SK-N-MC (cell line): ENCODE results near the gene DLG5.
"Not testable (repeated sequence)": the region's sequence is repeated elsewhere in the genome, so short reads cannot be mapped to it uniquely, and the experiment has no call there.

Experiments
- DNase-seq: peaks from one replicate; pipeline ENCODE4 v3.0.0-alpha.2; 2011; ENCODE audit warnings: low read depth, low spot score
- H3K27ac ChIP-seq: fragments of 200-600 bp; sonication (generic); 2 replicates; pipeline ENCODE4 v1.5.1; 2016; ENCODE audit warnings: mixed run types
- H3K36me3 ChIP-seq: fragments of 200-600 bp; sonication (generic); 2 replicates; pipeline ENCODE4 v1.6.1; 2017; ENCODE audit warnings: antibody characterized with exemption, low read length, mixed read lengths; ENCODE audit not compliant: insufficient read depth
- H3K4me3 ChIP-seq: fragments of 200-600 bp; sonication (generic); 2 replicates; pipeline ENCODE4 v1.5.1; 2016
- H3K9ac ChIP-seq: fragments of 200-600 bp; sonication (generic); 2 replicates; pipeline ENCODE4 v1.8.0; 2017; ENCODE audit warnings: mixed run types, mixed read lengths; ENCODE audit not compliant: insufficient read length
- H3K9me3 ChIP-seq: fragments of 200-600 bp; sonication (generic); 2 replicates; pipeline ENCODE4 v1.6.1; 2017; ENCODE audit warnings: low read depth, mild to moderate bottlenecking, antibody characterized with exemption, low read length, moderate library complexity, mixed read lengths
- EZH2 ChIP-seq: fragments of 200-600 bp; sonication (generic); IDR thresholded peaks from one replicate; pipeline ENCODE4 v1.6.1; 2017; ENCODE audit warnings: antibody characterized with exemption
- FOXP2 ChIP-seq: optimal IDR thresholded peaks from 2 replicates; pipeline ENCODE3; 2011; ENCODE audit warnings: mild to moderate bottlenecking, moderate library complexity; ENCODE audit not compliant: insufficient read depth; ENCODE audit errors: extremely low read length, control extremely low read depth
- POLR2AphosphoS5 ChIP-seq: IDR thresholded peaks from 2 replicates; pipeline ENCODE4 v1.6.1; 2012; ENCODE audit warnings: mild to moderate bottlenecking, low read depth, low read length, borderline replicate concordance

DLG5 gene

GRCh38 chr10:77773631-77774426 is 152.7 kb downstream of the DLG5 start:
- DNase-seq = no peak
- Histone ChIP-seq H3K9ac (no peak overlapping the region), H3K4me3 (no peak overlapping the region), H3K9me3 (no peaks in the 10 kb centered on the region), H3K27ac (no peak overlapping the region), H3K36me3 (no peaks in the 10 kb centered on the region)
- TF ChIP-seq POLR2AphosphoS5 (no peak), EZH2 (no peak)

- not testable (repeated sequence) for H3K4me3 ChIP-seq, H3K9ac ChIP-seq, DNase-seq, H3K27ac ChIP-seq, H3K9me3 ChIP-seq, H3K36me3 ChIP-seq
Measured at GRCh38 chr10:77772852-77773600, 153.5 kb downstream of the DLG5 start.

- no peak for TF ChIP-seq EZH2
- no peak for TF ChIP-seq FOXP2
- TF ChIP-seq POLR2AphosphoS5 = no peak
- Histone ChIP-seq H3K4me3 (no peak overlapping the region), H3K9ac (no peak overlapping the region), H3K36me3 (no peaks in the 10 kb centered on the region), H3K27ac (no peak overlapping the region), H3K9me3 (no peaks in the 10 kb centered on the region)
- DNase-seq = no peak
Measured at GRCh38 chr10:77771851-77772250, 154.7 kb downstream of the DLG5 start.

- no peak for DNase-seq
- H3K36me3 ChIP-seq = no peaks in the 10 kb centered on the region
- no peak overlapping the region for H3K9ac ChIP-seq
- no peak for TF ChIP-seq FOXP2
- TF ChIP-seq EZH2 = no peak
- TF ChIP-seq POLR2AphosphoS5 = no peak
- no peaks in the 10 kb centered on the region for H3K9me3 ChIP-seq
- no peak overlapping the region for H3K27ac ChIP-seq
- H3K4me3 ChIP-seq = no peak overlapping the region
Measured at GRCh38 chr10:77771450-77771849, 155.1 kb downstream of the DLG5 start.

- Histone ChIP-seq H3K27ac (no peak overlapping the region), H3K9me3 (no peaks in the 10 kb centered on the region), H3K9ac (no peak overlapping the region), H3K4me3 (no peak overlapping the region), H3K36me3 (no peaks in the 10 kb centered on the region)
- TF ChIP-seq EZH2 = no peak
- DNase-seq = no peak
Measured at GRCh38 chr10:77770868-77771175, 155.7 kb downstream of the DLG5 start.

GRCh38 chr10:77770081-77770867 is 156.3 kb downstream of the DLG5 start:
- TF ChIP-seq FOXP2 = no peak
- no peak for TF ChIP-seq POLR2AphosphoS5
- no peak for TF ChIP-seq EZH2
- Histone ChIP-seq H3K9ac (no peak overlapping the region), H3K27ac (no peak overlapping the region), H3K36me3 (no peaks in the 10 kb centered on the region), H3K4me3 (no peak overlapping the region), H3K9me3 (no peaks in the 10 kb centered on the region)
- DNase-seq = no peak

- TF ChIP-seq POLR2AphosphoS5 = no peak
- no peak for TF ChIP-seq EZH2
- no peak for TF ChIP-seq FOXP2
- no peak overlapping the region for H3K9ac ChIP-seq
- no peaks in the 10 kb centered on the region for H3K9me3 ChIP-seq
- no peak overlapping the region for H3K4me3 ChIP-seq
- no peaks in the 10 kb centered on the region for H3K36me3 ChIP-seq
- DNase-seq = no peak
- no peak overlapping the region for H3K27ac ChIP-seq
Measured at GRCh38 chr10:77768039-77768438, 158.5 kb downstream of the DLG5 start.

- Histone ChIP-seq H3K9me3 (no peaks in the 10 kb centered on the region), H3K9ac (no peak overlapping the region), H3K4me3 (no peak overlapping the region), H3K27ac (no peak overlapping the region), H3K36me3 (no peaks in the 10 kb centered on the region)
- TF ChIP-seq POLR2AphosphoS5 (no peak), FOXP2 (no peak), EZH2 (no peak)
- DNase-seq = no peak
Measured at GRCh38 chr10:77763453-77764430, 162.8 kb downstream of the DLG5 start.

GRCh38 chr10:77758406-77758805 is 168.1 kb downstream of the DLG5 start:
- not testable (repeated sequence) for DNase-seq, H3K9ac ChIP-seq, H3K36me3 ChIP-seq, H3K27ac ChIP-seq, H3K9me3 ChIP-seq, H3K4me3 ChIP-seq
